Thyroid gland (tissue), 4 donors: ENCODE measurements around the gene MPPED2. TPM values are rescaled to one million over a fixed set of nuclear protein-coding genes. Genes with fewer than 3 reads are reported as not detected.

Experiments
- DNase-seq, 2 donors: peaks; one replicate each; pipeline ENCODE4 v3.0.0-alpha.2; 2019
- H3K27ac ChIP-seq, 3 donors: fragments of 200-600 bp; sonication (generic); 1 replicate in 2 of 3; 2 replicates in 1 of 3; pipeline ENCODE4 v1.5.1; 2016 to 2019; ENCODE audit warnings: mild to moderate bottlenecking in 1 of 3, moderate library complexity in 1 of 3
- H3K27me3 ChIP-seq: fragments of 200-600 bp; sonication (generic); one replicate; pipeline ENCODE4 v1.5.1; 2019
- H3K36me3 ChIP-seq, 2 donors: fragments of 200-600 bp; sonication (generic); one replicate each; pipeline ENCODE4 v1.5.1; 2016 to 2019
- H3K4me1 ChIP-seq, 2 donors: fragments of 200-600 bp; sonication (generic); one replicate each; pipeline ENCODE4 v1.5.1; 2017 to 2019
- H3K4me3 ChIP-seq, 3 donors: fragments of 200-600 bp; sonication (generic); replicated peaks in 1 of 3; 1 replicate in 2 of 3; 2 replicates in 1 of 3; pipeline ENCODE4 v1.5.1; 2016; ENCODE audit warnings: mild to moderate bottlenecking in 1 of 3
- H3K9me3 ChIP-seq: fragments of 200-600 bp; sonication (generic); one replicate; pipeline ENCODE4 v1.5.1; 2017
- POLR2A ChIP-seq, 2 donors: fragments of 450-650 bp; IDR thresholded peaks; one replicate each; pipeline ENCODE4 v1.6.1; 2017; ENCODE audit warnings: antibody characterized with exemption in 2 of 2, mild to moderate bottlenecking in 2 of 2, moderate library complexity in 1 of 2
- whole genome bisulfite sequencing, 2 donors: methylation state at CpG; one replicate each; pipeline ENCODE4 v1.1.5; 2017; 5-methylcytosine and 5-hydroxymethylcytosine counted together
- intact Hi-C: fragments of 100-400 bp; cut with DNase I; formaldehyde crosslinking; loops from one replicate; pipeline ENCODE4 v1.15.1; 2023
- total RNA-seq, 4 donors: library from RNA; depleted of rRNA; stranded (reverse); fragments of >200 nt; gene quantifications; one replicate each; pipeline ENCODE4 v1.2.3, GENCODE V29; 2016
- TF ChIP-seq, protein P1 (sequence below), 6 experiments: fragments of 200-600 bp in 3 of 6; fragments of 450-650 bp in 3 of 6; sonication (generic) in 3 of 6; IDR thresholded peaks; one replicate each; pipeline ENCODE4 v1.5.1; 2016 to 2019; ENCODE audit warnings: antibody characterized with exemption in 6 of 6, mild to moderate bottlenecking in 2 of 6, inconsistent platforms in 1 of 6, moderate library complexity in 1 of 6

MPPED2 gene
- total RNA-seq, 4 donors from 2014 or later: 35.5 to 103 (median 75.0) TPM

DNA sequence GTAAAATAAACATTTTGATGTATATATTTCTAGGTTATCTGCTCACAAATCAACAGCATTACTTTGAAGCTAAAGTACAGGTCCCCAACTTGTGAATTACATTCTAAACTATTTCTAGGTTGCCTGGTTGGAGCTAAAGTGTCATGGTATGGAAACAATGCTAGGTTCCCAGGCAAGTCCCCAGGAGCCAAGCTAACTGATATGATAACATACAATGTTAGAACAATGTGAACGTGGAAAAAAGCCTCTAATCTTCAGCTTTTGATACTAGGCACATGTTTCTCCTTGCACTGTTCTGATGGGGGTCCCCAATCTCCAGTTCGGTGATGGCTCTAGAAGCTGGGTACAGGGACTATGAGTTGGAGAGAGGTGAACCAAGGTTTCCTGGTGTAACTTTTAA, 153.4 kb downstream of the MPPED2 start:
- Histone ChIP-seq H3K4me3 (no peak overlapping the region), H3K36me3 (no peaks in the 10 kb centered on the region), H3K27ac (peak overlapping the region; percentile 37 to 84 (median 71)), H3K9me3 (no peaks in the 10 kb centered on the region), H3K4me1 (peaks cover 24 to 28% of the 10 kb centered on the region in 2 donors), H3K27me3 (no peaks in the 10 kb centered on the region)
- TF ChIP-seq POLR2A (IDR thresholded peaks at IDR 0.05): no peak
- TF ChIP-seq, protein P1, sequence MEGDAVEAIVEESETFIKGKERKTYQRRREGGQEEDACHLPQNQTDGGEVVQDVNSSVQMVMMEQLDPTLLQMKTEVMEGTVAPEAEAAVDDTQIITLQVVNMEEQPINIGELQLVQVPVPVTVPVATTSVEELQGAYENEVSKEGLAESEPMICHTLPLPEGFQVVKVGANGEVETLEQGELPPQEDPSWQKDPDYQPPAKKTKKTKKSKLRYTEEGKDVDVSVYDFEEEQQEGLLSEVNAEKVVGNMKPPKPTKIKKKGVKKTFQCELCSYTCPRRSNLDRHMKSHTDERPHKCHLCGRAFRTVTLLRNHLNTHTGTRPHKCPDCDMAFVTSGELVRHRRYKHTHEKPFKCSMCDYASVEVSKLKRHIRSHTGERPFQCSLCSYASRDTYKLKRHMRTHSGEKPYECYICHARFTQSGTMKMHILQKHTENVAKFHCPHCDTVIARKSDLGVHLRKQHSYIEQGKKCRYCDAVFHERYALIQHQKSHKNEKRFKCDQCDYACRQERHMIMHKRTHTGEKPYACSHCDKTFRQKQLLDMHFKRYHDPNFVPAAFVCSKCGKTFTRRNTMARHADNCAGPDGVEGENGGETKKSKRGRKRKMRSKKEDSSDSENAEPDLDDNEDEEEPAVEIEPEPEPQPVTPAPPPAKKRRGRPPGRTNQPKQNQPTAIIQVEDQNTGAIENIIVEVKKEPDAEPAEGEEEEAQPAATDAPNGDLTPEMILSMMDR (IDR thresholded peaks at IDR 0.05): no peak
- WGBS, 2 donors: 78 to 83% methylated on average over 2 of the region's 2 CpGs
- intact Hi-C loops: no loop called here
- no peak for DNase-seq

GRCh38 chr11:30432178-30432577, 154.0 kb downstream of the MPPED2 start:
- peak overlapping the region; percentile 27 to 84 (median 71) for H3K27ac ChIP-seq
- H3K36me3 ChIP-seq: no peaks in the 10 kb centered on the region
- H3K9me3 ChIP-seq: no peaks in the 10 kb centered on the region
- no peak for DNase-seq
- H3K4me1 ChIP-seq: peaks cover 25 to 34% of the 10 kb centered on the region in 2 donors
- intact Hi-C loops: no loop called here
- TF ChIP-seq POLR2A (IDR thresholded peaks at IDR 0.05): no peak
- TF ChIP-seq, protein P1 (IDR thresholded peaks at IDR 0.05): no peak
- H3K27me3 ChIP-seq: no peaks in the 10 kb centered on the region
- WGBS, 2 donors: 53 to 63% methylated on average over 1 of the region's 1 CpG
- H3K4me3 ChIP-seq: no peak overlapping the region

GRCh38 chr11:30431127-30431814, 154.9 kb downstream of the MPPED2 start:
- intact Hi-C loops: no loop called here
- H3K27me3 ChIP-seq: no peaks in the 10 kb centered on the region
- H3K27ac ChIP-seq: peak overlapping the region in 2 of 3 donors; percentile 71 to 84

GRCh38 chr11:30429550-30429949, 156.6 kb downstream of the MPPED2 start:
- no peak for DNase-seq
- Histone ChIP-seq H3K4me1 (peaks cover 44 to 50% of the 10 kb centered on the region in 2 donors), H3K9me3 (no peaks in the 10 kb centered on the region), H3K27ac (peak overlapping the region in 1 of 3 donors; percentile 3), H3K36me3 (no peaks in the 10 kb centered on the region), H3K4me3 (no peak overlapping the region), H3K27me3 (no peaks in the 10 kb centered on the region)
- no peak for TF ChIP-seq POLR2A (IDR thresholded peaks at IDR 0.05)
- TF ChIP-seq, protein P1 (IDR thresholded peaks at IDR 0.05): no peak
- intact Hi-C loops: no loop called here
- WGBS, 2 donors: 91 to 92% methylated on average over 2 of the region's 2 CpGs

More at GRCh38 chr11:30431127-30431814, 154.9 kb downstream of the MPPED2 start:
- no peak for TF ChIP-seq POLR2A (IDR thresholded peaks at IDR 0.05)
- TF ChIP-seq, protein P1 (IDR thresholded peaks at IDR 0.05): no peak
- WGBS, 2 donors: 83 to 86% methylated on average over 4 of the region's 4 CpGs
- peaks cover 34 to 43% of the 10 kb centered on the region in 2 donors for H3K4me1 ChIP-seq
- no peak overlapping the region for H3K4me3 ChIP-seq
- no peaks in the 10 kb centered on the region for H3K36me3 ChIP-seq
- no peak for DNase-seq
- H3K9me3 ChIP-seq: no peaks in the 10 kb centered on the region

DNA sequence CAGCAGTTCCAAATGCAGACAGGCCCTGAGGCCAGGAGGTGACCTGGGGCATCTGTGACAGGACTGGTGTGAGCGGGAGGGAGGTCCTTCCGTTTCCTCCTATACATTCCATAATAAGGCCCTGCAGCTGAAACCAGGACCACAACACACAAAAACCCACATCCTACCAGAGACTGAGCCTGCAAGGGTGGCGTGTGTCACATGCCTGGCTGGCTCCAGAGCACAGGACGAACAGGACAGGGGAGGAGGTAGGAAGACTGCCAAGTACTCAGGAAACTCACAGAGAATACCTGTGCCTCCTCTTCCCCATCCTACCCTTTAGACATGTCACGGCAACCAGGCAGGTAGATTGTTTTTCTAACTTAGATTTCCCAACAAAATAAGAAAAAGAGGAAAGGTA, 159.4 kb downstream of the MPPED2 start:
- Histone ChIP-seq H3K9me3 (no peaks in the 10 kb centered on the region), H3K4me1 (peaks cover 44 to 59% of the 10 kb centered on the region in 2 donors), H3K27me3 (no peaks in the 10 kb centered on the region), H3K4me3 (no peak overlapping the region), H3K27ac (peak overlapping the region; percentile 67 to 92 (median 87)), H3K36me3 (no peaks in the 10 kb centered on the region)
- 54 to 60% methylated on average over 5 of the region's 5 CpGs for WGBS, 2 donors
- TF ChIP-seq, protein P1 (IDR thresholded peaks at IDR 0.05): no peak
- TF ChIP-seq POLR2A (IDR thresholded peaks at IDR 0.05): peak in 1 of 2 donors; percentile 18
- intact Hi-C loops: no loop called here
- peak; percentile 51 to 52 for DNase-seq
